SK-N-SH (cell line): ENCODE results near the gene ZBTB12.

Experiments used
- FOXJ3 ChIP-seq: sonication (generic); formaldehyde crosslinking; IDR thresholded peaks from 2 replicates; pipeline ENCODE4 v1.5.1; 2020; ENCODE audit warnings: mild to moderate bottlenecking, missing genetic modification reagents
- GATA2 ChIP-seq: sonication (generic); formaldehyde crosslinking; IDR thresholded peaks from 2 replicates; pipeline ENCODE4 v1.5.0; 2020; ENCODE audit warnings: mild to moderate bottlenecking, missing genetic modification reagents
- MEF2A ChIP-seq: IDR thresholded peaks from 2 replicates; pipeline ENCODE4 v1.4.0; 2012; ENCODE audit warnings: low read depth, borderline replicate concordance
- POLR2AphosphoS5 ChIP-seq: IDR thresholded peaks from 2 replicates; pipeline ENCODE4 v1.6.1; 2012; ENCODE audit warnings: low read depth, low read length
- RAD21 ChIP-seq: IDR thresholded peaks from 2 replicates; pipeline ENCODE4 v1.6.1; 2012; ENCODE audit warnings: mild to moderate bottlenecking, low read length
- TF ChIP-seq, protein P1 (sequence below): fragments of 200-600 bp; sonication (generic); IDR thresholded peaks from 2 replicates; pipeline ENCODE4 v1.6.1; 2017; ENCODE audit warnings: antibody characterized with exemption, mild to moderate bottlenecking, moderate library complexity
- TF ChIP-seq, protein P2 (sequence below): IDR thresholded peaks from 2 replicates; pipeline ENCODE4 v1.4.0; 2012; ENCODE audit warnings: low read depth, borderline replicate concordance
- TF ChIP-seq, protein P3 (sequence below): IDR thresholded peaks from 2 replicates; pipeline ENCODE4; 2012

DNA sequence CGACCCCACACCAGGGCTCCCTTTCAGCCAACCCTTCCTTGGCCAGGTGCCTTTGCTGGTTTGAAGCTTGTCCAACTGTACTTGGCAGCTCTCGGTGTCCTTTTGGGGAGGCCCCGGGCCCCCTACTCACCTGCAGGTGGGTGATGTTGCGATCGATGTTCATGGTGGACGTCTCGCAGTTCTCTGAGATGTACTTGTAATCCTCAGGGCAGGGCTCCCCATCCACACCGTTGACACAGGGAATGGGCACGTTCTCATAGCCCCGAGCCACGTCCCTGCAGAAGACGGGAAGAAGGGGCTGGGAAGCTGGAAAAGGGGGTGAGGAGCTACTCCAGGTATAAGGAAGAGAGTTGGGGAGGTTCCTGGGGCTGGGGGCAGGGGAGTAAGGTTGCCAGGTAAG, 18.2 kb downstream of the ZBTB12 start:
- no peak for TF ChIP-seq FOXJ3
- no peak for TF ChIP-seq GATA2 (CRISPR knock-in tag)
- no peak for TF ChIP-seq RAD21
- TF ChIP-seq, protein P1, sequence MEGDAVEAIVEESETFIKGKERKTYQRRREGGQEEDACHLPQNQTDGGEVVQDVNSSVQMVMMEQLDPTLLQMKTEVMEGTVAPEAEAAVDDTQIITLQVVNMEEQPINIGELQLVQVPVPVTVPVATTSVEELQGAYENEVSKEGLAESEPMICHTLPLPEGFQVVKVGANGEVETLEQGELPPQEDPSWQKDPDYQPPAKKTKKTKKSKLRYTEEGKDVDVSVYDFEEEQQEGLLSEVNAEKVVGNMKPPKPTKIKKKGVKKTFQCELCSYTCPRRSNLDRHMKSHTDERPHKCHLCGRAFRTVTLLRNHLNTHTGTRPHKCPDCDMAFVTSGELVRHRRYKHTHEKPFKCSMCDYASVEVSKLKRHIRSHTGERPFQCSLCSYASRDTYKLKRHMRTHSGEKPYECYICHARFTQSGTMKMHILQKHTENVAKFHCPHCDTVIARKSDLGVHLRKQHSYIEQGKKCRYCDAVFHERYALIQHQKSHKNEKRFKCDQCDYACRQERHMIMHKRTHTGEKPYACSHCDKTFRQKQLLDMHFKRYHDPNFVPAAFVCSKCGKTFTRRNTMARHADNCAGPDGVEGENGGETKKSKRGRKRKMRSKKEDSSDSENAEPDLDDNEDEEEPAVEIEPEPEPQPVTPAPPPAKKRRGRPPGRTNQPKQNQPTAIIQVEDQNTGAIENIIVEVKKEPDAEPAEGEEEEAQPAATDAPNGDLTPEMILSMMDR = no peak
- TF ChIP-seq MEF2A = no peak
- TF ChIP-seq POLR2AphosphoS5 = no peak
- TF ChIP-seq, protein P2, sequence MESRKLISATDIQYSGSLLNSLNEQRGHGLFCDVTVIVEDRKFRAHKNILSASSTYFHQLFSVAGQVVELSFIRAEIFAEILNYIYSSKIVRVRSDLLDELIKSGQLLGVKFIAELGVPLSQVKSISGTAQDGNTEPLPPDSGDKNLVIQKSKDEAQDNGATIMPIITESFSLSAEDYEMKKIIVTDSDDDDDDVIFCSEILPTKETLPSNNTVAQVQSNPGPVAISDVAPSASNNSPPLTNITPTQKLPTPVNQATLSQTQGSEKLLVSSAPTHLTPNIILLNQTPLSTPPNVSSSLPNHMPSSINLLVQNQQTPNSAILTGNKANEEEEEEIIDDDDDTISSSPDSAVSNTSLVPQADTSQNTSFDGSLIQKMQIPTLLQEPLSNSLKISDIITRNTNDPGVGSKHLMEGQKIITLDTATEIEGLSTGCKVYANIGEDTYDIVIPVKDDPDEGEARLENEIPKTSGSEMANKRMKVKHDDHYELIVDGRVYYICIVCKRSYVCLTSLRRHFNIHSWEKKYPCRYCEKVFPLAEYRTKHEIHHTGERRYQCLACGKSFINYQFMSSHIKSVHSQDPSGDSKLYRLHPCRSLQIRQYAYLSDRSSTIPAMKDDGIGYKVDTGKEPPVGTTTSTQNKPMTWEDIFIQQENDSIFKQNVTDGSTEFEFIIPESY = no peak
- TF ChIP-seq, protein P3, sequence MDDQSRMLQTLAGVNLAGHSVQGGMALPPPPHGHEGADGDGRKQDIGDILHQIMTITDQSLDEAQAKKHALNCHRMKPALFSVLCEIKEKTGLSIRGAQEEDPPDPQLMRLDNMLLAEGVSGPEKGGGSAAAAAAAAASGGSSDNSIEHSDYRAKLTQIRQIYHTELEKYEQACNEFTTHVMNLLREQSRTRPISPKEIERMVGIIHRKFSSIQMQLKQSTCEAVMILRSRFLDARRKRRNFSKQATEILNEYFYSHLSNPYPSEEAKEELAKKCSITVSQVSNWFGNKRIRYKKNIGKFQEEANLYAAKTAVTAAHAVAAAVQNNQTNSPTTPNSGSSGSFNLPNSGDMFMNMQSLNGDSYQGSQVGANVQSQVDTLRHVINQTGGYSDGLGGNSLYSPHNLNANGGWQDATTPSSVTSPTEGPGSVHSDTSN = no peak
